GM12891 (cell line): ENCODE data around the gene TRAFD1.

ENCODE experiments used
- POLR2A ChIP-seq: IDR thresholded peaks from 2 replicates; pipeline ENCODE4 v1.6.1; 2011; ENCODE audit warnings: low read depth, low read length, control low read depth
- POLR2AphosphoS5 ChIP-seq: IDR thresholded peaks from 2 replicates; pipeline ENCODE4 v1.6.1; 2011; ENCODE audit warnings: low read depth, low read length, control low read depth
- POU2F2 ChIP-seq: IDR thresholded peaks from 2 replicates; pipeline ENCODE4 v1.6.1; 2011; ENCODE audit warnings: low read depth, mild to moderate bottlenecking, control low read depth, low read length, moderate library complexity
- TAF1 ChIP-seq: IDR thresholded peaks from 2 replicates; pipeline ENCODE4 v1.6.1; 2011; ENCODE audit warnings: low read depth, low read length, control low read depth

DNA sequence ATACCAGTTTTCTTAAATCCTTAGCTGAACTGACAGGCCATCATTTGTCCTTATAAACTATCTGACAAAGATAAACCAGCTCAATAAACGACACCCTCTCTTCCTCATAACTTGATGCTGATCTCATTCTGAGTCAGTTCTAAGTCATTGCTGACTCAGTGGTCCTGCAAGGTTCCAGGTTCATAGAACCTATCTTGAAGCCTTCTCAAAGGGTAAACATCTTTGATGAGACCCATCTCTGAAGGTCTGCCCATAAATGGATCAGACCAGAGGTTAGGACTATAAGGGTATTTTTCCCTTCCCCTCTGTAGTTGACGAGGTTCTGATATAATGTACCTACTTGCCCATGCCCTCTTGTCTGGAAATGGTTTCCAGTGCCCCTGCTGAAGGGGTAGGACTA, 28.7 kb upstream of the TRAFD1 start:
- TF ChIP-seq POLR2A (no peak), TAF1 (no peak), POLR2AphosphoS5 (no peak), POU2F2 (no peak)
